Kidney (tissue), 14 donors: Measurements from ENCODE around the gene WDR46. TPM values are rescaled to one million over a fixed set of nuclear protein-coding genes. Genes with fewer than 3 reads are reported as not detected.
"Not testable (repeated sequence)": the region's sequence is repeated elsewhere in the genome, so short reads cannot be mapped to it uniquely, and the experiment has no call there.

Source experiments
- DNase-seq, 5 donors: peaks; one replicate each; pipeline ENCODE4 v3.0.0-alpha.2; 2013 to 2020
- FAIRE-seq: peaks from 2 replicates; lab custom pipeline; 2012; peaks lifted over from hg19 to GRCh38; lab: Jason Lieb, UNC
- H3K27ac ChIP-seq, 2 donors: one replicate each; pipeline ENCODE4 v1.7.0; 2013; ENCODE audit warnings: low read depth in 2 of 2, low read length in 2 of 2, inconsistent platforms in 1 of 2
- H3K27me3 ChIP-seq: one replicate; pipeline ENCODE4 v1.7.1; 2013; ENCODE audit warnings: low read length, inconsistent platforms; ENCODE audit not compliant: control insufficient read depth, insufficient read depth
- H3K36me3 ChIP-seq, 3 donors: one replicate each; pipeline versions ENCODE4 v1.7.0 to v1.7.1; 2013; ENCODE audit warnings: low read length in 3 of 3, control low read depth in 1 of 3, inconsistent platforms in 1 of 3; ENCODE audit not compliant: insufficient read depth in 3 of 3, control insufficient read depth in 2 of 3
- H3K4me1 ChIP-seq, 3 donors: one replicate each; pipeline versions ENCODE4 v1.7.0 to v1.7.1; 2013; ENCODE audit warnings: low read length in 3 of 3, inconsistent platforms in 1 of 3, low read depth in 1 of 3; ENCODE audit not compliant: control insufficient read depth in 2 of 3, insufficient read depth in 2 of 3
- H3K4me3 ChIP-seq, 3 donors: one replicate each; pipeline versions ENCODE4 v1.7.0 to v1.8.1; 2013; ENCODE audit warnings: low read length in 3 of 3, control low read depth in 1 of 3, inconsistent platforms in 1 of 3
- H3K9ac ChIP-seq, 3 donors: one replicate each; pipeline versions ENCODE4 v1.7.0 to v1.7.1; 2013; ENCODE audit warnings: low read length in 3 of 3, control low read depth in 1 of 3, inconsistent platforms in 1 of 3
- H3K9me3 ChIP-seq, 3 donors: one replicate each; pipeline versions ENCODE4 v1.7.0 to v1.7.1; 2013; ENCODE audit warnings: low read length in 3 of 3, control low read depth in 1 of 3, inconsistent platforms in 1 of 3; ENCODE audit not compliant: control insufficient read depth in 2 of 3, insufficient read depth in 1 of 3
- CTCF ChIP-seq: IDR thresholded peaks from 3 replicates; pipeline ENCODE4 v1.5.1; 2012; ENCODE audit warnings: mild to moderate bottlenecking, moderate library complexity, borderline replicate concordance; ENCODE audit not compliant: insufficient read depth; ENCODE audit errors: extremely low read depth
- intact Hi-C: fragments of 100-400 bp; cut with DNase I; formaldehyde crosslinking; loops from one replicate; pipeline ENCODE4 v1.11.1; 2022
- polyA plus RNA-seq: library from polyadenylated mRNA; stranded (reverse); fragments of 350-450 nt; fragmentation: Illumina TruSeq; extraction: RNeasy Lipid Tissue Mini Kit (QIAGEN cat#74804); gene quantifications from one replicate; pipeline ENCODE4 v1.2.3, GENCODE V29; 2014; ENCODE audit warnings: low read depth, low replicate concordance; ENCODE audit not compliant: insufficient read depth
- total RNA-seq: library from RNA; stranded (reverse); fragmentation: NEBNext Ultra II Directional; extraction: Animal tissue kit (Norgen Biotek cat#: 25700); gene quantifications from one replicate; pipeline ENCODE4 v1.2.1, GENCODE V29; 2021
- donor health status: control.
- donor health status: control.
- donor health status: control.
- donor health status: control.
- donor health status: control.
- donor health status: DM: yes; HTN: yes; CAD: no.
- donor health status: Normal renal cell carcinoma (clear cell type).

WDR46 gene
- total and polyA plus RNA-seq, 2 donors from 2014 or later = 40.3 to 46.5 TPM

GRCh38 chr6:33289784-33290315, 811 bp upstream of the WDR46 start:
- Histone ChIP-seq H3K36me3 (peaks cover 2 to 35% (median 9%) of the 10 kb centered on the region in 3 donors), H3K9ac (peak overlapping the region; percentile 82 to 97 (median 83)), H3K9me3 (no peaks in the 10 kb centered on the region), H3K27ac (peak overlapping the region in 1 of 2 donors; percentile 84), H3K4me1 (peaks cover 0 to 16% (median 14%) of the 10 kb centered on the region in 3 donors), H3K4me3 (peak overlapping the region; percentile 89 to 99 (median 98)), H3K27me3 (no peaks in the 10 kb centered on the region)
- no peak for FAIRE-seq
- intact Hi-C loops = no loop called here
- no peak for DNase-seq
- TF ChIP-seq CTCF = no peak

GRCh38 chr6:33288141-33288920, 708 bp downstream of the WDR46 start:
- peak in 2 of 5 donors; percentile 65 to 68 for DNase-seq
- Histone ChIP-seq H3K9me3 (no peaks in the 10 kb centered on the region), H3K9ac (peak overlapping the region; percentile 50 to 97 (median 82)), H3K27me3 (no peaks in the 10 kb centered on the region), H3K4me3 (peak overlapping the region; percentile 89 to 99 (median 98)), H3K27ac (no peak overlapping the region), H3K4me1 (peaks cover 0 to 16% (median 14%) of the 10 kb centered on the region in 3 donors), H3K36me3 (peaks cover 2 to 30% (median 9%) of the 10 kb centered on the region in 3 donors)
- intact Hi-C loops = no loop called here
- no peak for FAIRE-seq
- TF ChIP-seq CTCF = no peak

GRCh38 chr6:33286946-33287914, 1.8 kb downstream of the WDR46 start:
- Histone ChIP-seq H3K27me3 (no peaks in the 10 kb centered on the region), H3K9me3 (no peaks in the 10 kb centered on the region), H3K4me1 (peaks cover 0 to 16% (median 14%) of the 10 kb centered on the region in 3 donors), H3K4me3 (no peak overlapping the region), H3K9ac (no peak overlapping the region), H3K27ac (no peak overlapping the region), H3K36me3 (peaks cover 2 to 28% (median 7%) of the 10 kb centered on the region in 3 donors)
- intact Hi-C loops = no loop called here
- peak in 1 of 5 donors; percentile 61 for DNase-seq
- no peak for FAIRE-seq
- no peak for TF ChIP-seq CTCF

GRCh38 chr6:33285214-33285613, 3.8 kb downstream of the WDR46 start:
- H3K9ac ChIP-seq, H3K9me3 ChIP-seq, intact Hi-C loops, FAIRE-seq, H3K27me3 ChIP-seq, DNase-seq, H3K4me3 ChIP-seq, H3K27ac ChIP-seq: not testable (repeated sequence)
- peaks cover 2 to 27% (median 9%) of the 10 kb centered on the region in 3 donors for H3K36me3 ChIP-seq
- H3K4me1 ChIP-seq = peaks cover 0 to 13% (median 10%) of the 10 kb centered on the region in 3 donors
